Islet of Langerhans (tissue), 1 donor: Measurements from ENCODE around the gene RBM20.
"Not testable (repeated sequence)": the region's sequence is repeated elsewhere in the genome, so short reads cannot be mapped to it uniquely, and the experiment has no call there.

Experiments
- FAIRE-seq: peaks from one replicate; lab custom pipeline; 2011; peaks lifted over from hg19 to GRCh38; lab: Jason Lieb, UNC

RBM20 gene

GRCh38 chr10:110858297-110858934, 214.3 kb downstream of the RBM20 start:
- no peak for FAIRE-seq

- FAIRE-seq = no peak
These were observed 215.3 kb downstream of the RBM20 start for GRCh38 chr10:110859206-110859972.

- FAIRE-seq = no peak
These were observed 215.8 kb downstream of the RBM20 start for GRCh38 chr10:110859973-110860376.

GRCh38 chr10:110860576-110861241, 216.6 kb downstream of the RBM20 start:
- FAIRE-seq = peak; percentile 27

GRCh38 chr10:110861476-110861875, 217.3 kb downstream of the RBM20 start:
- no peak for FAIRE-seq

- no peak for FAIRE-seq
These were observed 218.0 kb downstream of the RBM20 start for GRCh38 chr10:110861930-110862649.

GRCh38 chr10:110862961-110863360, 218.8 kb downstream of the RBM20 start:
- FAIRE-seq = no peak

GRCh38 chr10:110863361-110863760, 219.2 kb downstream of the RBM20 start:
- no peak for FAIRE-seq

GRCh38 chr10:110863956-110864355, 219.8 kb downstream of the RBM20 start:
- FAIRE-seq = no peak

- FAIRE-seq = no peak
These were observed 220.6 kb downstream of the RBM20 start for GRCh38 chr10:110864662-110865140.

GRCh38 chr10:110865186-110865808, 221.2 kb downstream of the RBM20 start:
- FAIRE-seq = no peak

- FAIRE-seq = no peak
These were observed 221.8 kb downstream of the RBM20 start for GRCh38 chr10:110865809-110866482.

GRCh38 chr10:110867011-110867806, 223.1 kb downstream of the RBM20 start:
- FAIRE-seq = not testable (repeated sequence)

- no peak for FAIRE-seq
These were observed 223.8 kb downstream of the RBM20 start for GRCh38 chr10:110867807-110868465.

GRCh38 chr10:110868981-110869380, 224.8 kb downstream of the RBM20 start:
- no peak for FAIRE-seq

GRCh38 chr10:110870823-110871297, 226.7 kb downstream of the RBM20 start:
- no peak for FAIRE-seq

- FAIRE-seq = no peak
These were observed 227.4 kb downstream of the RBM20 start, which contains the start of gene PDCD4 for GRCh38 chr10:110871298-110872084. Gene PDCD4 (plus strand): TSS chr10:110871928. CDS start chr10:110876028, 4,100 bp downstream.

- no peak for FAIRE-seq
These were observed 228.2 kb downstream of the RBM20 start for GRCh38 chr10:110872145-110872983.
